NK-92 (cell line): ENCODE results near the gene BRD1.
"Not testable (repeated sequence)": the region's sequence is repeated elsewhere in the genome, so short reads cannot be mapped to it uniquely, and the experiment has no call there.

Source experiments
- DNase-seq: peaks from one replicate; lab custom pipeline; 2025; ENCODE audit not compliant: unreplicated experiment; lab: John Stamatoyannopoulos, UW

The BRD1 gene

GRCh38 chr22:49770547-49771265 lies 57.0 kb downstream of the BRD1 start:
- no peak for DNase-seq

GRCh38 chr22:49769691-49770546 lies 57.8 kb downstream of the BRD1 start:
- no peak for DNase-seq

- no peak for DNase-seq
Measured at GRCh38 chr22:49768951-49769690, 58.6 kb downstream of the BRD1 start.

- no peak for DNase-seq
Measured at GRCh38 chr22:49768077-49768910, 59.4 kb downstream of the BRD1 start.

GRCh38 chr22:49767355-49768062 lies 60.2 kb downstream of the BRD1 start:
- DNase-seq: no peak

- DNase-seq: no peak
Measured at GRCh38 chr22:49765951-49766350, 61.7 kb downstream of the BRD1 start.

GRCh38 chr22:49765091-49765771 lies 62.4 kb downstream of the BRD1 start:
- no peak for DNase-seq

GRCh38 chr22:49764127-49764581 lies 63.5 kb downstream of the BRD1 start:
- no peak for DNase-seq

GRCh38 chr22:49763696-49764095 lies 64.0 kb downstream of the BRD1 start:
- DNase-seq: no peak

- DNase-seq: no peak
Measured at GRCh38 chr22:49763138-49763537, 64.5 kb downstream of the BRD1 start.

GRCh38 chr22:49762571-49762970 lies 65.1 kb downstream of the BRD1 start:
- not testable (repeated sequence) for DNase-seq

- DNase-seq: no peak
Measured at GRCh38 chr22:49761836-49762235, 65.8 kb downstream of the BRD1 start.

GRCh38 chr22:49760630-49761571 lies 66.8 kb downstream of the BRD1 start:
- DNase-seq: no peak

GRCh38 chr22:49760280-49760629 lies 67.4 kb downstream of the BRD1 start:
- no peak for DNase-seq

- DNase-seq: no peak
Measured at GRCh38 chr22:49756676-49757075, 71.0 kb downstream of the BRD1 start.

- DNase-seq: no peak
Measured at GRCh38 chr22:49756201-49756600, 71.5 kb downstream of the BRD1 start.

- DNase-seq: no peak
Measured at GRCh38 chr22:49755631-49756001, 72.1 kb downstream of the BRD1 start.
